GM12878 (cell line): ENCODE data around the gene EHD1. TPM values are rescaled to one million over a fixed set of nuclear protein-coding genes. Genes with fewer than 3 reads are reported as not detected.

Experiments
- ATAC-seq: fragments of 200-7000 bp; cut with Tn5 transposase; 3 replicates; pipeline ENCODE4 v1.9.1; 2020; ENCODE audit warnings: mild to moderate bottlenecking, moderate library complexity
- BruUV-seq: library from RNA; stranded (reverse); fragments of 400-500 nt; replicated peaks from 2 replicates; lab custom pipeline; 2021; lab: Mats Ljungman, UMichigan
- CTCF ChIA-PET: fragments of 300-600 bp; sonication (Branson Sonifier 250); formaldehyde crosslinking; extraction: SDS; loops from one replicate; lab custom pipeline; 2021; ENCODE audit warnings: inconsistent platforms; lab: Yijun Ruan, JAX
- POLR2A ChIA-PET: fragments of 350-600 bp; formaldehyde crosslinking; extraction: SDS; loops from one replicate; lab custom pipeline; 2021; ENCODE audit warnings: inconsistent platforms; lab: Charles Lee
- RAD21 ChIA-PET: fragments of 300-600 bp; sonication (Branson Sonifier 250); formaldehyde crosslinking; loops from one replicate; lab custom pipeline; 2023; ENCODE audit warnings: antibody characterized with exemption; ENCODE audit not compliant: unreplicated experiment; lab: Charles Lee
- SMC1A ChIA-PET: fragments of 300-600 bp; sonication (Branson Sonifier 250); formaldehyde crosslinking; loops from one replicate; lab custom pipeline; 2023; ENCODE audit not compliant: unreplicated experiment, uncharacterized antibody; lab: Charles Lee
- DNase-seq: peaks from one replicate; pipeline ENCODE4 v3.0.0-alpha.2; 2011; ENCODE audit warnings: low read depth, low spot score
- FAIRE-seq: peaks from 3 replicates; lab custom pipeline; 2011; peaks lifted over from hg19 to GRCh38; lab: Jason Lieb, UNC
- H2AFZ ChIP-seq: 2 replicates; pipeline ENCODE4 v1.6.0; 2011; ENCODE audit warnings: low read depth, low read length, control low read depth; ENCODE audit not compliant: control insufficient read depth
- H3K27ac ChIP-seq: 2 replicates; pipeline ENCODE4 v1.5.1; 2011; ENCODE audit warnings: control low read depth; ENCODE audit not compliant: control insufficient read depth, insufficient read depth
- H3K27me3 ChIP-seq, 2 experiments: replicated peaks in 1 of 2; 2 replicates each; pipeline versions ENCODE4 v1.6.0 to v1.6.1; 2011; ENCODE audit warnings: low read length in 1 of 2; ENCODE audit not compliant: control insufficient read depth in 2 of 2, insufficient read depth in 2 of 2
- H3K36me3 ChIP-seq, 2 experiments: 2 replicates each; pipeline ENCODE4 v1.5.1; 2011; ENCODE audit warnings: low read length in 1 of 2; ENCODE audit not compliant: control insufficient read depth in 2 of 2, insufficient read depth in 2 of 2
- H3K4me1 ChIP-seq: 2 replicates; pipeline ENCODE4 v1.6.1; 2011; ENCODE audit warnings: mild to moderate bottlenecking, low read length, moderate library complexity, mixed read lengths; ENCODE audit not compliant: control insufficient read depth, insufficient read depth
- H3K4me2 ChIP-seq: 2 replicates; pipeline ENCODE4 v1.6.0; 2011; ENCODE audit warnings: control low read depth; ENCODE audit not compliant: control insufficient read depth, insufficient read depth
- H3K4me3 ChIP-seq: fragments of 200-600 bp; sonication (generic); 2 replicates; pipeline ENCODE4 v1.5.1; 2016
- H3K79me2 ChIP-seq: 2 replicates; pipeline ENCODE4 v1.6.0; 2011; ENCODE audit warnings: low read length; ENCODE audit not compliant: control insufficient read depth, insufficient read depth
- H3K9ac ChIP-seq: 2 replicates; pipeline ENCODE4 v1.8.0; 2011; ENCODE audit warnings: low read length, control low read depth, mixed read lengths; ENCODE audit not compliant: control insufficient read depth, insufficient read depth
- H3K9me3 ChIP-seq: replicated peaks from 3 replicates; pipeline ENCODE4 v1.5.1; 2011; ENCODE audit warnings: mild to moderate bottlenecking, low read length; ENCODE audit not compliant: control insufficient read depth, insufficient read depth
- H4K20me1 ChIP-seq: 2 replicates; pipeline ENCODE4 v1.6.0; 2011; ENCODE audit not compliant: control insufficient read depth, insufficient read depth
- CREB1 ChIP-seq: IDR thresholded peaks from 2 replicates; pipeline ENCODE4 v1.6.1; 2012; ENCODE audit warnings: low read depth, mild to moderate bottlenecking, inconsistent platforms
- GATAD2B ChIP-seq: fragments of 450-650 bp; conservative IDR thresholded peaks from 2 replicates; pipeline ENCODE4 v1.6.1; 2017; ENCODE audit warnings: low read depth, mild to moderate bottlenecking, moderate library complexity
- JUNB ChIP-seq: IDR thresholded peaks from 2 replicates; pipeline ENCODE4 v1.6.1; 2016; ENCODE audit warnings: antibody characterized with exemption, mild to moderate bottlenecking
- YY1 ChIP-seq: IDR thresholded peaks from 2 replicates; pipeline ENCODE4 v1.6.1; 2011; ENCODE audit warnings: low read depth, mild to moderate bottlenecking, low read length
- WGBS: methylation state at CpG from one replicate; pipeline ENCODE4 v1.1.6; 2016; ENCODE audit warnings: low lambda C conversion rate; ENCODE audit not compliant: insufficient replicate concordance, insufficient coverage; ENCODE audit errors: missing lambda C conversion rate; 5-methylcytosine and 5-hydroxymethylcytosine counted together
- in situ Hi-C: fragments of 300-500 bp; cut with MboI; formaldehyde crosslinking; loops from 9 replicates; pipeline ENCODE4 v1.14.3; 2018; ENCODE audit warnings: mixed read lengths
- intact Hi-C: fragments of 100-400 bp; cut with micrococcal nuclease; formaldehyde crosslinking; loops from one replicate; pipeline ENCODE4 v1.14.2; 2022; ENCODE audit not compliant: unreplicated experiment
- polyA plus RNA-seq, 11 experiments: library from polyadenylated mRNA; depleted of rRNA in 4 of 11; unstranded in 6 of 11; stranded (reverse) in 5 of 11; fragments of >200 nt; fragmentation: Nextera tagmentation in 4 of 11; fragmentation: Illumina TruSeq in 1 of 11; extraction: Ambion mirVana in 4 of 11; extraction: Trizol in 1 of 11; gene quantifications; 1 replicate in 1 of 11; 2 replicates in 10 of 11; pipeline versions ENCODE4 v1.2.1 to v1.2.3, GENCODE V29; 2011 to 2016; ENCODE audit warnings: inconsistent platforms in 2 of 11, missing spikeins in 2 of 11, low read depth in 1 of 11
- total RNA-seq, 4 experiments: library from RNA; depleted of rRNA in 3 of 4; stranded (reverse); fragments of >200 nt in 3 of 4; fragmentation: Illumina TruSeq in 1 of 4; extraction: Trizol in 1 of 4; gene quantifications; 2 replicates each; pipeline versions ENCODE4 v1.2.1 to v1.2.3, GENCODE V29; 2013 to 2021

EHD1 gene
- total and polyA plus RNA-seq, 10 of the 15 experiments (the other 5 are each of a cell fraction or from before 2014, with no cell fraction given): 1.0 to 165 (median 66.5) TPM

DNA sequence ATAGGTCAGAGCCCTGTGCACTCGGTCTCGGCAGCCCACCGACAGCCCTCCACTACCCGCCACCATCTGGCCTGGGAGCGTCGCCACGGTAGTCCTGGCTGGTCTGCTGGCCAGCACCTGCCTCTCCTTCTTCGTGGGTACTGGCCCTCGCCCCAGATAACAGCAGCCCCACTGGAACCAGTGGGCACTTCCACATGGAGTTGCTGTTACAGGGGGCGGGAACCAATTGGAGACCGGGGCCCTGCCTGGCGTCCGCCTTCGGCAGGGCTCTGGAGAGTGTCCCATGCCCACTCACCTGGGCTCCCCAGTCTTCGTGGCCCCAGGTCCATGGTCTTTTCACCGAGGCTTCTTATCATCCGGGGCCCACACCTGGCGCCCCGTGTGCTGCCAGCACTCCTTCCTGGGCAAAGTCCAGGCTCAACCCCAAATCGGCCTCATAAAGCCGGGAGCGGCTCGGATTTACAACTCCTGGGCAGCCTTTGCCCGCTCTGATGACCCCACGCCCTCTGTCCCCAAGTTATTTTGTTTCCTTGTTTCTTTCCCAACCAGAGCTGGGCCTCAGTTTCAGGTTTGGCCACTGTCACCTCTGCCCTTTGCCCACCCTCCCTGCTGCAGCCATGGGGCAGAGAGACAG is 12.9 kb upstream of the EHD1 start (continued):
- no peak for TF ChIP-seq JUNB

DNA sequence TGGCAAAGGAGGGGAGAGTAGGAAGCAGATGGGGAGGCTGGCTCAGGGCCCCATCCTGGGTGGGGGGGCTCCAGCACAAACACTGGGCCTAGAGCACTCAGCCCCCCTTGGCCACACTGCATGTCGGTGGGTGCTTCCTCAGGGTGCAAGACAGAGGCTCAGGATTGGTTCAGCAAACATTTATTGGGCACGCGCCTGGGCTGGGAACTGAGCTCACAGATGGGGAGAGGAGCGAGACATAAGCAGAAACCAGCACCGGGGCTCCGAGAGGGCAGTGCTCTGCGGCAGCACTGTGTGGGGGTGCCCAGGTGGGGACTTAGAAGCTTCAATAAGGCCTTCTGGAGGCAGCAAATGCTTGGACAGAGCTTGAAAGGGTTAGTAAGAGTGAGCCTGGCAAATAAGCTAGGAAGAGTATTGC is 12.1 kb upstream of the EHD1 start:
- 85% methylated on average over 7 of the region's 7 CpGs for WGBS
- intact Hi-C loops: no loop called here
- in situ Hi-C loops: loop anchor here (5.0 kb wide), 1 partner anchor 43 kb away; no protein-coding TSS in a partner anchor
- Histone ChIP-seq H3K27ac (no peak overlapping the region), H3K9me3 (no peaks in the 10 kb centered on the region), H2AFZ (no peak overlapping the region), H3K9ac (no peak overlapping the region), H3K4me3 (no peak overlapping the region), H3K4me1 (peaks cover 12% of the 10 kb centered on the region), H3K27me3 (no peaks in the 10 kb centered on the region), H4K20me1 (no peaks in the 10 kb centered on the region), H3K36me3 (no peaks in the 10 kb centered on the region), H3K4me2 (no peak overlapping the region), H3K79me2 (no peaks in the 10 kb centered on the region)
- DNase-seq: no peak
- RAD21 ChIA-PET: interaction anchor here (0.8 to 4.7 kb wide), 3 partner anchors 21 to 42 kb away, joined by 3 to 61 read pairs (median 8); no protein-coding TSS in a partner anchor
- ATAC-seq: no peak
- FAIRE-seq: no peak
- SMC1A ChIA-PET: interaction anchor here (1.0 to 7.2 kb wide), 5 partner anchors 15 to 107 kb away, joined by 3 to 138 read pairs (median 5); partner anchors contain the start of gene BATF2
- no peak for TF ChIP-seq YY1
- no peak for TF ChIP-seq GATAD2B
- TF ChIP-seq CREB1: no peak
- BruUV-seq: no TSS peak
- POLR2A ChIA-PET: interaction anchor here (19.9 kb wide), 1 partner anchor 32 kb away, joined by 620 read pairs; no protein-coding TSS in a partner anchor
- CTCF ChIA-PET: interaction anchor here (1.2 to 30.0 kb wide), 3 partner anchors 13 to 240 kb away, joined by 4 to 1208 read pairs (median 63); partner anchors contain the start of genes CDC42BPG and EHD1
